Uterus (tissue), 2 donors: Measurements from ENCODE around the gene TBC1D19.

ENCODE experiments used
- POLR2A ChIP-seq, 2 donors: fragments of 450-650 bp; IDR thresholded peaks; one replicate each; pipeline ENCODE4 v1.6.1; 2016; ENCODE audit warnings: antibody characterized with exemption in 2 of 2, mild to moderate bottlenecking in 1 of 2, moderate library complexity in 1 of 2
- TF ChIP-seq, protein P1 (sequence below), 4 experiments: fragments of 200-600 bp in 2 of 4; fragments of 450-650 bp in 2 of 4; sonication (generic) in 2 of 4; IDR thresholded peaks; one replicate each; pipeline ENCODE4 v1.5.1; 2016 to 2019; ENCODE audit warnings: antibody characterized with exemption in 4 of 4, mild to moderate bottlenecking in 2 of 4, moderate library complexity in 1 of 4

DNA sequence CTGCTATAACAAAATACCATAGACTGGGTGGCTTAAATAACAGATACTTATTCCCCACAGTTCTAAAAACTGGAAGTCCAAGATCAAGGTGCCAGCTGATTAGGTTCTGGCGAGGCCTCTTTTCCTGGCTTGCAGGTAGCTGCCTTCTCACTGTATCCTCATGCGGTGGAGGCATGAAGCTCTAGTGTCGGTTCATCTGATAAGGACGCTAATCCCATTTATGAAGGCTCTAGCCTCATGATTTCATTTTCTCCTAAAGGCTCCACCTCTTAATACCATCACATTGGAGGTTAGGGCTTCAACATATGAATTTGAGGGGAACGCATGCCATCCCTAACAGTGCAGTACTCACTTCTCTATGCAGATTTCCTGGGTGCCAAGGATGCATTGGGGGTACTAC lies 218.9 kb downstream of the TBC1D19 start:
- TF ChIP-seq, protein P1, sequence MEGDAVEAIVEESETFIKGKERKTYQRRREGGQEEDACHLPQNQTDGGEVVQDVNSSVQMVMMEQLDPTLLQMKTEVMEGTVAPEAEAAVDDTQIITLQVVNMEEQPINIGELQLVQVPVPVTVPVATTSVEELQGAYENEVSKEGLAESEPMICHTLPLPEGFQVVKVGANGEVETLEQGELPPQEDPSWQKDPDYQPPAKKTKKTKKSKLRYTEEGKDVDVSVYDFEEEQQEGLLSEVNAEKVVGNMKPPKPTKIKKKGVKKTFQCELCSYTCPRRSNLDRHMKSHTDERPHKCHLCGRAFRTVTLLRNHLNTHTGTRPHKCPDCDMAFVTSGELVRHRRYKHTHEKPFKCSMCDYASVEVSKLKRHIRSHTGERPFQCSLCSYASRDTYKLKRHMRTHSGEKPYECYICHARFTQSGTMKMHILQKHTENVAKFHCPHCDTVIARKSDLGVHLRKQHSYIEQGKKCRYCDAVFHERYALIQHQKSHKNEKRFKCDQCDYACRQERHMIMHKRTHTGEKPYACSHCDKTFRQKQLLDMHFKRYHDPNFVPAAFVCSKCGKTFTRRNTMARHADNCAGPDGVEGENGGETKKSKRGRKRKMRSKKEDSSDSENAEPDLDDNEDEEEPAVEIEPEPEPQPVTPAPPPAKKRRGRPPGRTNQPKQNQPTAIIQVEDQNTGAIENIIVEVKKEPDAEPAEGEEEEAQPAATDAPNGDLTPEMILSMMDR (IDR thresholded peaks at IDR 0.05), result no peak
- no peak for TF ChIP-seq POLR2A (IDR thresholded peaks at IDR 0.05)
